Pons (tissue), 1 donor: Measurements from ENCODE around the gene GALNT5.
"Not testable (repeated sequence)": the region's sequence is repeated elsewhere in the genome, so short reads cannot be mapped to it uniquely, and the experiment has no call there.

Source experiments
- DNase-seq: peaks from one replicate; pipeline ENCODE4 v3.0.0-alpha.2; 2016; ENCODE audit warnings: low spot score

Gene GALNT5, protein sequence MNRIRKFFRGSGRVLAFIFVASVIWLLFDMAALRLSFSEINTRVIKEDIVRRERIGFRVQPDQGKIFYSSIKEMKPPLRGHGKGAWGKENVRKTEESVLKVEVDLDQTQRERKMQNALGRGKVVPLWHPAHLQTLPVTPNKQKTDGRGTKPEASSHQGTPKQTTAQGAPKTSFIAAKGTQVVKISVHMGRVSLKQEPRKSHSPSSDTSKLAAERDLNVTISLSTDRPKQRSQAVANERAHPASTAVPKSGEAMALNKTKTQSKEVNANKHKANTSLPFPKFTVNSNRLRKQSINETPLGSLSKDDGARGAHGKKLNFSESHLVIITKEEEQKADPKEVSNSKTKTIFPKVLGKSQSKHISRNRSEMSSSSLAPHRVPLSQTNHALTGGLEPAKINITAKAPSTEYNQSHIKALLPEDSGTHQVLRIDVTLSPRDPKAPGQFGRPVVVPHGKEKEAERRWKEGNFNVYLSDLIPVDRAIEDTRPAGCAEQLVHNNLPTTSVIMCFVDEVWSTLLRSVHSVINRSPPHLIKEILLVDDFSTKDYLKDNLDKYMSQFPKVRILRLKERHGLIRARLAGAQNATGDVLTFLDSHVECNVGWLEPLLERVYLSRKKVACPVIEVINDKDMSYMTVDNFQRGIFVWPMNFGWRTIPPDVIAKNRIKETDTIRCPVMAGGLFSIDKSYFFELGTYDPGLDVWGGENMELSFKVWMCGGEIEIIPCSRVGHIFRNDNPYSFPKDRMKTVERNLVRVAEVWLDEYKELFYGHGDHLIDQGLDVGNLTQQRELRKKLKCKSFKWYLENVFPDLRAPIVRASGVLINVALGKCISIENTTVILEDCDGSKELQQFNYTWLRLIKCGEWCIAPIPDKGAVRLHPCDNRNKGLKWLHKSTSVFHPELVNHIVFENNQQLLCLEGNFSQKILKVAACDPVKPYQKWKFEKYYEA

DNA sequence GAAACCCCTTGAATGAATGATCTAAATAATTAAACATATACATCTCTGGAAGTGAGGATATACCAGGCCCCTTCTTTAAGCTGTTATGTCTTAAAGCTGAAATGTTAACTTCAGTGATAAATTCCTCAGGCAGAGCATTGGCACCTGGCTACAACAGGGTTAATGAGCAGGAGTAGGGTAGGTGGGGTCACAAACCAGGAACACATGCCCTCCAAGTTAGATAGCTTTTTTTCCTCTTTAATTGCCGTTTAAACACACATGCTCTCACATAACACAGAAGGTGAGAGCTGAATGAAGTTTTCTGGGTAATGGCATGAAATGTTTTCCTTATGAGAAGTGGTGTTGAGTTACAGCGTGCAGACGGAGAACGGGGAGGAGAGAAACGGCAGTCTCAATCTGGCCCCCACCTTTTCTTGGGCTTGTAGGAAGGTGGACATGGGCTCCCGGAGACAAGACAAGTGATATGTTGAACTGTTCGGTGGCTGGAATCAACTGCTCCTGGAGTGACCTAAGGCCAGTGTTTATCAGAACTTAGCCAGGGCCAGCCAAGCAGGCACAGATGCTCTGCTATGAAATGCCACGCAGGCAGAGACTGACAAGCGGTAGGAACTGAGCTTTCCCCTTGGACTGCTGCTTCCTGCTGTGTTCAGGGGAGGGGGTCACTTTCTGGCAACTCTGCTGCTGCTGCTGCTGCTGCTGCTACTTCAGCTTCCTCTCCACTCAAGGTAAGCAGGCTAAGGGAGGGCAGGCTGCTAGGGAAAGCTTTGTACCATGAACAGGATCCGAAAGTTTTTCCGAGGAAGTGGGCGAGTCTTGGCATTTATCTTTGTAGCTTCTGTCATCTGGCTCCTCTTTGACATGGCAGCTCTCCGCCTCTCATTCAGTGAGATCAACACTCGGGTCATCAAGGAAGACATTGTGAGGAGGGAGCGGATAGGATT is at the start of gene GALNT5:
Gene GALNT5, plus strand, starts transcription at position 394 of the 941 bp plus-strand sequence. Its CDS starts 378 bp downstream, at position 772.
- no peak for DNase-seq

DNA sequence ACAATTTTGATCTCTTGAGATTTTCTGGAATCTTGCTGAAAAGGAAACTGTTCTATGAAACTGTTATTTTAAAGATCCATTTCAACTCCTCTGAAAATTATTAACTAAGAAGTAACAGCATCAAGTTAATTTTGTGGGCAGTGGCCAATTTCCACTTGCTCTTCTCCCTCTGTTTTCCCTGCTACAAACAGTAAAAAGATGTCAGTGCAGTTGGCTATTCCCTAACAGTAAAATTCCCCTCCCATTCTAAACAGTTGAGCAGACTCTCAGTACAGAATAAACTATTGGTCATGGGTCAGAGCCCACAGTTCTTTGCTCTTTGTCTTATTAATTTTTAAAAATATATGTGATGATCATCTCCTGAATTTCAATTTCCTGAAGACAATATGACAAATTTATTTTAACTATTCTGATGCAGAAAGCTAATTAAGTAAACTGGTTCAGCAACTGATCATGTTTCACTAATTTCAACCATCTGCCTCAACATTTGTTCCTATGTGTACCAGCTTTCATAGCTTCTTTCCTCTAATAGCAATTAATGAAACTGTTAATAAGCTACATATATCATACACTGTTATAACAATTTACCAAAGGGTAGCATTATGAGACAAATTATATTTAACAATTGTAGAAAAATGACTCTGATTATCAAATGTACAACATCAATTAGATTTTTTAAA is 41.1 kb upstream of the GALNT5 start:
- no peak for DNase-seq

- DNase-seq = no peak
These were observed 40.1 kb upstream of the GALNT5 start for GRCh38 chr2:157217409-157217808.

DNA sequence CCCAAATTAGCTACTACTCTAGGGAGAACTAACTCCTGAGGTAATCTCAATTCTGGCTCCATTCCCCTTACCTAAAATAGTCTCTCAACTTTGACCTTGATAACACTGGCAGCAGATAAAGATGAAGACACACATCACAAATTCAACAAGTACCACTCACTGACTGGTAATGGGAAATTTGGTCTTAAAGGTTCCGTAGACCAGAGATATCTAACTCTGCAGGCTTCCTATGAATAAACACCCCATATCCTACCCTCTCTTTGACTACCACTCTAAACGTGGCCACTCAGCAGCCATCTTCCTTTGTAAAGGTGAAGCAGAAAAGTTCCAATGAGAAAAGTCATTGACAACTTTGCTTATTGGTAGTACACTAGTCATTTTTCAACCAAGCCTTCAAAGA is 38.6 kb upstream of the GALNT5 start:
- DNase-seq = no peak

DNA sequence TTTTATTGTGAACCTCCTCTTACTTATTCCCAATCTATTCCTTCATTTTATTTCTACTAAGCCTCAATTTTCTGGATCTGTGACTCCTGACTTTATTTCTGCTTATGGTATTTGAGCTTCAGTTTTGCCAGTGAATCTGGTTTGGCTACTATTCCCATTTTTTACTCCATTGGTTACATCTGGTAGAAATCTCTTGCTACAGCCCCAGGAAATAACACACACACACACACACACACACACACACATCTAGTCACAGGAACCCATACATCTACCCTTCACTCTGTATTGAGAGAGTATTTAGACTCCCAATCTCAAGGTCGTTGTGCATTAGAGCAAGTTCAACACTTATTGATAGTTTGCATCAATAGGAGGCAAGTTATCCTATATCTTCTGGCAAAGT is 37.0 kb upstream of the GALNT5 start:
- no peak for DNase-seq

- DNase-seq = no peak
These were observed 36.0 kb upstream of the GALNT5 start for GRCh38 chr2:157221394-157221988.

DNA sequence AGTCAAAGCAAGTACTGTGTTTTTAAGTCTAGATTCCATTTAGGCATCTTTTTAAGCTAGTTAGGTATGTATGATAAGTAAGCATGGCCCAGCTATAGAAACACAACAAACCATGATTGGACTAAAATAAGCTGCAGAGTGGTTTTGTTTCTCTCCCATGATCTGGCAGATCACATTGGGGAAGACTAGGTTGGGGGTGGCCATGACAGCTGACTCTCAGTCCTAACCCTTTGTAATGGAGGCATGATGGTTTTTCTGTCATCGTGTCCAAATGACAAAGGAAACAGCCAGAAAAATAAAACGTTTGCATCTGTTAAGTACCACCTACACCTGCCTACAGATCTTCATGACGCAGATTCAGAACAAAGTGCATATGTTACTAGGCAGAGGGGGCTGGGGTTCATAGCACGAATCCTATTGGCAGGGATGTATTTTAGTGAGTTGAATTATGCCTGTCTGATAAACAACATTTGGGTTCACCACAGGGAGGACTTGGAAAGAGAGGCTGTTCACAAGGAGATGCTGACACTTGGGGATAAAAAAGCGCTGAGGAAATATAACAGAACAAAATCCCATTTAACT is 33.8 kb upstream of the GALNT5 start:
- peak; percentile 14 for DNase-seq

DNA sequence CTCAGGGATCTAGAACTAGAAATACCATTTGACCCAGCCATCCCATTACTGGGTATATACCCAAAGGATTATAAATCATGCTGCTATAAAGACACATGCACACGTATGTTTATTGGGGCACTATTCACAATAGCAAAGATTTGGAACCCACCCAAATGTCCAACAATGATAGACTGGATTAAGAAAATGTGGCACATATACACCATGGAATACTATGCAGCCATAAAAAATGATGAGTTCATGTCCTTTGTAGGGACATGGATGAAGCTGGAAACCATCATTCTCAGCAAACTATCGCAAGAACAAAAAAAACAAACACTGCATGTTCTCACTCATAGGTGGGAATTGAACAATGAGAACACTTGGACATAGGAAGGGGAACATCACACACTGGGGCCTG is 33.1 kb upstream of the GALNT5 start:
- DNase-seq = not testable (repeated sequence)

GRCh38 chr2:157227592-157227991 is 29.9 kb upstream of the GALNT5 start:
- DNase-seq = no peak

- DNase-seq = no peak
These were observed 28.6 kb upstream of the GALNT5 start for GRCh38 chr2:157228946-157229345.

DNA sequence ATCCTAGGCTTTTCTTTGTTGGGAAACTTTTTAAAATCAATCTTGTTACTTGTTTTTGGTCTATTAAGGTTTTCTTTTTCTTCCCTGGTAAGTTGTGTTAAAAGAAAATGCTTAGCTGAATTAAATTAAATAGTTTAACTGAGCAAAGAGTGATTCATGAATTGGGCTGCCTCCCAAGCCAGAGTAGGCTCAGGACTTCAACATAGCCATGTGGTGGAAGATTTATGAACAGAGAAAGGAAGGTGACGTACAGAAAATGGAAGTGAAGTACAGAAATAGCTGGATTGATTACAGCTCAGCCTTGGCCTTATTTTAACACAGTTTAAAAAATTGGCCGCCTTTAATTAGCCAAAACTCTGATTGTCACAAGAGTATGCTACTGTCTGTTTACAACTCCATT is 27.9 kb upstream of the GALNT5 start:
- DNase-seq = no peak

DNA sequence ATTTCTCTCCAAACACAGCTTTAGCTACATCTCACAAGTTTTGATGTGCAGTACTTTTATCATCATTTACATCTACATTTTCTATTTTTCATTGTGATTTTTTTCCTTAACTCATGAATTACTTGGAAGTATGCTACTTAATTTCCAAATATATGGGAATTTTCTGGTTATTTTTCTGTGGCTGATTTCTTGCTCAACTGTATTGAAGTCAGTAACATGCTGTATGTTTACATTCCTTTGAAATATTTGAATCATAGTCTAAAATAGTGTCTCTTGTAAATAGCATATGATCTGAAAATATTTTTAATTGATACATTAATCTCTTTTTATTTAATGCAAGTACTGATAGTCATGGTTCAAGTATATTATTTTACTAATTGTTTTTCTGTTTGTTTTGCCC is 26.0 kb upstream of the GALNT5 start:
- DNase-seq = no peak

GRCh38 chr2:157233506-157233905 is 24.0 kb upstream of the GALNT5 start:
- no peak for DNase-seq

DNA sequence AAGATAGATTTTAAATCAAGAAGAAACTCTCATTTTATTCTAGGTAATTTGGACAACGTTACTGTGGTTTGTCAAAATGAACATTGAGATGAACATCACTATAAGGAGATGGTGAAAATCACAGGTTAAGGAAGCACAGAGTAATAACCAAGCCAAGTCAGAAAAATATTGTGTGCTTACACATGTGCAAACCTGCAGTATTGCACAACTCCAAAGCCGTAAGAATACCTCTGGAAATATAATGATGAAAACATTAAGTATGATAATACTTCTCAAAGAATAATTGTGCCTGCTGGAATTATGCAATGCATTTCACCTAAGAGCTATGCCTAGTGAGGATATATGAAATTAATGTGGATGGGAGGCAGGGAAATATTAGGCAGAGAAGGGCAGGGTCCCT is 21.1 kb upstream of the GALNT5 start:
- DNase-seq = no peak

- no peak for DNase-seq
These were observed 19.2 kb upstream of the GALNT5 start for GRCh38 chr2:157238296-157238695.

DNA sequence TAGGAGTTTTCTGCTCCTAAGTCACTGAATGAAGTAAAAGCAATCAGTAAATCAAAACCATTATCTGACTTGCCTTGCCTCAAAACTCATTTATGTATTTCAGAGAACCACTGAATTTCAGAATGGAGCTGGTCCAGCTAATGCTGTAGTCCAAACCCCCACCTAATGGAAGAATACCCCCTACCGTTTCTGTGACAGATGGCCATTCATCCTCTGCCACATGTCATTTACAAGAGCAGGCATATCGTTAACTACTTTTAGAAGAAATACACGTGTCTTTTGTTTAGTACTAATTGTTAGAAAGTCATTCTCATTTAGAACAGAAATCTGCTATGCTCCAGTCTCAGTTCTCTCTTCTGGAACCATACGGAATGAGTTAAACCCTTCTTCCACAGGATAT is 12.8 kb upstream of the GALNT5 start:
- no peak for DNase-seq

- no peak for DNase-seq
These were observed 12.2 kb upstream of the GALNT5 start for GRCh38 chr2:157245144-157245840.

GRCh38 chr2:157245846-157246764 is 11.4 kb upstream of the GALNT5 start:
- no peak for DNase-seq
